ENCODE data around the gene PUM1.

GRCh38 chr1:31101147-31101502 lies 35.6 kb upstream of the PUM1 start:
- TF ChIP-seq CTCF (IDR thresholded peaks at IDR 0.05) (no peak), POLR2A (IDR thresholded peaks at IDR 0.05) (no peak), EP300 (IDR thresholded peaks at IDR 0.05) (no peak)
